ENCODE results near the gene CMTM2.
"Not testable (repeated sequence)": the region's sequence is repeated elsewhere in the genome, so short reads cannot be mapped to it uniquely, and the experiment has no call there.

The CMTM2 gene

GRCh38 chr16:66552286-66553177 lies 26.7 kb upstream of the CMTM2 start, which contains the start of gene CKLF:
Gene CKLF (plus strand): TSS chr16:66552576. CDS start chr16:66552716, 140 bp downstream.
- DNase-seq (ENCODE audit: insufficient read length, low spot score): peak; percentile 98
- FAIRE-seq: peak; percentile 92

DNA sequence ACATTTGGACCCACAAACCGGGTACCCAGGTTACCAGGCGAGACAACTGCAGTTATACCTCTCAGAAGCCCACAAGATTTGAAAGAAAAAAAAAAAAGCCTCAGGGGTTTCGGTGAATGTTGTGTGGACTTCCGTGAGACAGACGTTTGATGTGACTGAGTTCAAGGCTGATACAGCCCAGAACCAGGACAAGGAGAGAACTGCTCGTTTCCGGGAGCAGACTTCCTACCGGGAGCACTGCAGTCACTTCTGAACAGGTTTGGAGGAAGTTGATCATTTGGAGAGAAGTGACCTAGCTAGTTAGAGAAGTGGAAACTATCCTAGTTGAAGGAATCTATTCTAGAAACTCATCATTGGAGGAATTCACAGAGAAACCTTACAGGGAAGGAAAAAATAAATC lies 26.0 kb upstream of the CMTM2 start:
- DNase-seq (ENCODE audit: insufficient read length, low spot score): no peak
- FAIRE-seq: no peak

DNA sequence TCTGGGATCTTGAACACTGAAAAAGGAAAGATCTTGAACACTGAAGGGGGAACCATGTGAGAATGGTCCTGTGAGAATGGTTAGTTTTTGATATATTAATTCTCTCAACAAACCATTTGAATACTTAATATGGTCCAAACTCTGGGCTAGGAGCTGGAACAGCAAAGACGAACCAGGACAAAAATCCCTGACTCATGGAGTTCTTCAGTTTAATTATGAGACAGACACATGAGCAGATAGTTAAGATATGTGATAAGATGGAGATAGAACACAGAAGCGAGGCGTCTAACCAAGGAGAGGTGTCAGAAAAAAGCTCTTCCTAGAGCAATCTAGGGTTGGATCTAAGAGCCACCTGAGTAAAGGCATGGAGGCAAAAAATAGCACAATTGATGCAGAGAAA lies 25.2 kb upstream of the CMTM2 start:
- DNase-seq (ENCODE audit: insufficient read length, low spot score): no peak

DNA sequence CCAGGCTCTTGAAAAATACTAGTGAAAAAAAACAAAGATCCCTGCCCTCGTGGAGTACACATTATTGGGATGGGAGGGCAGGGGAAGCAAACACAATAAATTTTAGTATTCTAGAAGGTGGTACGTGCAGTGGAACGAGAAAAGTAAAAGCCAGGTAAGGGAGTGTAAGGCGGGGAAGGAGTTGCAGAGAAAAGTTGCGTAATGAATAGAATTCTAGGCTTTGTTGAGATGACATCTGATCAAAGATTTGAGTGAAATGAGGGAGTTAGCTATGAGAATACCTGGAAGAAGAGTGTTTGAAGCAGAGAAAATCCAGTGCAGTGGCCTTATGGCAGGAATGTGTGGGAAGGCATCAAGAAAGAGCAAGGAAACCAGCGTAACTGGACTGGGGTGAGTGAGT lies 24.8 kb upstream of the CMTM2 start:
- FAIRE-seq (no peak), DNase-seq (ENCODE audit: insufficient read length, low spot score) (no peak)

More for the DNA sequence above, 25.2 kb upstream of the CMTM2 start:
- no peak for FAIRE-seq

- no peak for FAIRE-seq
- no peak for DNase-seq (ENCODE audit: insufficient read length, low spot score)
Measured at GRCh38 chr16:66560107-66560506, 19.2 kb upstream of the CMTM2 start.

- FAIRE-seq: no peak
- no peak for DNase-seq (ENCODE audit: insufficient read length, low spot score)
Measured at GRCh38 chr16:66561381-66562080, 17.7 kb upstream of the CMTM2 start.

DNA sequence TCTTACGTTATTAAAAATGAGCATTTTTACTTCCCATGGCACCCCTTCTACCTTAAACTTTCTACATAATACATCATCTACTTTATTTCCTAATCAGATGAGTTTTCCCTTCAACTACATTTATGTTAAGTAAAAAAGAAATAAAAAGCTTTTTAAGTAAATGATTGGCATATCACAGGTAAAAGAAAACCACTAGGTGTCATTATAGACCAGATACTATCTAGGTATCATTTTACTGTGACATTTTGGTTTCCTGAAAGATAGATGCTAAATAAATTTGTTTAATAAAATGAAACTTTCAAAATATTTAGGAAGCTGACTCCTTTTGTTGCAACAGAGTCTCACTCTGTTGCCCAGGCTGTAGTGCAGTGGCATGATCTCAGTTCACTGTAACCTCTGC lies 16.9 kb upstream of the CMTM2 start:
- no peak for FAIRE-seq
- DNase-seq (ENCODE audit: insufficient read length, low spot score): no peak

- DNase-seq (ENCODE audit: insufficient read length, low spot score): no peak
- no peak for FAIRE-seq
Measured at GRCh38 chr16:66562986-66563385, 16.3 kb upstream of the CMTM2 start.

GRCh38 chr16:66563574-66564334 lies 15.5 kb upstream of the CMTM2 start:
- FAIRE-seq (no peak), DNase-seq (ENCODE audit: insufficient read length, low spot score) (no peak)

- no peak for DNase-seq (ENCODE audit: insufficient read length, low spot score)
- no peak for FAIRE-seq
Measured at GRCh38 chr16:66566051-66566901, 13.0 kb upstream of the CMTM2 start, which contains the start of gene CMTM1. Gene CMTM1 (plus strand): TSS chr16:66566439. CDS start chr16:66566514, 75 bp downstream.

GRCh38 chr16:66567270-66567669 lies 12.0 kb upstream of the CMTM2 start:
- FAIRE-seq: not testable (repeated sequence)

DNA sequence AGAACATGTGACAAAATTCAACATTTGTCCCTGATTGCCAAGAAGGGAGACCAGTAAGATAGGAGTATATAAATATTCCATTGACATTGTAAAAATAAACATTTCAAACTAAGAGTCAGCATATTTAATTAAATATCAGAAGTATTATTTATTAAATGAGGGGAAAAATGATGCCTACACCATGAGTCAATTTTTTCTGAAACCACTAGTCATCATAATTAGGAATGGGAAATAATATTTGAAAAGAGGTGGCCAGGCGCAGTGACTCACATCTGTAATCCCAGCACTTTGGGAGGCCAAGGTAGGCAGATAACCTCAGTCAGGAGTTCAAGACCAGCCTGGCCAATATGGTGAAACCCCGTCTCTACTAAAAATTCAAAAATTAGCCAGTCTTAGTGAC lies 10.9 kb upstream of the CMTM2 start:
- no peak for DNase-seq (ENCODE audit: insufficient read length, low spot score)

More at GRCh38 chr16:66567270-66567669, 12.0 kb upstream of the CMTM2 start:
- not testable (repeated sequence) for DNase-seq (ENCODE audit: insufficient read length, low spot score)

GRCh38 chr16:66569131-66569530 lies 10.1 kb upstream of the CMTM2 start:
- FAIRE-seq (no peak), DNase-seq (ENCODE audit: insufficient read length, low spot score) (no peak)

More for the DNA sequence above, 10.9 kb upstream of the CMTM2 start:
- no peak for FAIRE-seq

DNA sequence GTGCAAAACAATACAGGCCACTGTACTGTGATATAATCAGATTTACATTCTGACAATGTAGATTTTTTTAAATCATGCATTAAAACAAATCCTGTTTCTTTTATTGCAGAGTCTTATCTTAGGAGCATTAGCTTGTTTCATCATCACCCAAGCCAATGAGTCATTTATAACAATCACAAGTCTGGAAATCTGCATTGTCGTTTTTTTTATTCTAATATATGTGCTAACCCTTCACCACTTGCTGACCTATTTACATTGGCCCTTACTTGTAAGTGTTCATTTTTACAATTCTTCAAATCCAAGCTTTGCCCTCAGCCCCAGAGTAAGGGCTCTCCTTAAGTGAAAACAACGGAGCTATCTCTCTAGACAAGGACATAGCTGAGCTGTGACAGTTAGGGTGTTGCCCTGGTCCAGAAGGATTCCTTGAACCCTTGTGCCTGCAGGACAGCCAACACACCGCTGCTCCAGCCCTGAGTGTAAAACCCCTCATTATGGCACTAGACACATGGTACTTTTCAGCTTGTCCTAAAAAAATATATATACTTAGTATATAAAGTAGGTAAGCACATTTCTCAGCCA lies 9.3 kb upstream of the CMTM2 start:
- no peak for DNase-seq (ENCODE audit: insufficient read length, low spot score)
- peak; percentile 42 for FAIRE-seq

- DNase-seq (ENCODE audit: insufficient read length, low spot score) (no peak), FAIRE-seq (no peak)
Measured at GRCh38 chr16:66572356-66572755, 6.9 kb upstream of the CMTM2 start.

DNA sequence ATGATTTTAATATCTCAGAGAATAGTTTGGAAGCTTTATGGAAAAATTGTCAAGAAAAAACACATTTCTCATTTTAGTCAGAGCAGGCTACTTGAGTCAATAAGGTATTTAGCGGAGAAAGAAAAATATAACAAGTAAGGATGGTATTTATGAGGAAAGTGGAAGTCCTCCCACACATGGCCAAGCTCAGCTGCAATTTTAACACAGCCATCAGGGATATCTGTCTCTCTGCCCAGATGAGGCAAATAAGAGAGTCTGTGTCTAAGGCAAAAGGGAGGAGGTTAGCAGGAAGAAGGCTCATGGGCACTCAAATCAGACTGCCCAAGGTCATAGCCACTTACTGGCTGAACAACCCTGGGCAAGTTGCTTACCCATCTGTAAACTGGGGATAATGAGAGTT lies 5.2 kb upstream of the CMTM2 start:
- no peak for FAIRE-seq
- no peak for DNase-seq (ENCODE audit: insufficient read length, low spot score)

- DNase-seq (ENCODE audit: insufficient read length, low spot score) (no peak), FAIRE-seq (no peak)
Measured at GRCh38 chr16:66574531-66574930, 4.7 kb upstream of the CMTM2 start.

DNA sequence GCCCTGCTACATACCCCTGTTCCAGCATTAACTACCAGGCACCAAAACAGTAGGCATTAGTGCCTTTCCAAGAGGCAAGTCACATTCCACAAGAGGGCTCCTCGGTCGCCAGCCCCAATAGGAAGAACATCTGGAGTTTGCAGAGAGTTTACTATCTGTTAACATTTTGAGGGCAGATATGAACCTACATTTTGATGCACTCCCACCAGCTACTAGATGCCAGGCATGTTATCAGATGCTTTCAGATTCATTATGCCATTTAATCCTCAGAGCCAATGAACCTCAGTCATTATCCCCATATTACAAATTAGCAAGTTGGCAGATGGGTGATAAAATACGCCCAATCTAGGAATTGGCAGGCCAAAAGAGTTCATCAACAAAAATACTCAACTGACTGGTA lies 4.2 kb upstream of the CMTM2 start:
- FAIRE-seq: no peak

DNA sequence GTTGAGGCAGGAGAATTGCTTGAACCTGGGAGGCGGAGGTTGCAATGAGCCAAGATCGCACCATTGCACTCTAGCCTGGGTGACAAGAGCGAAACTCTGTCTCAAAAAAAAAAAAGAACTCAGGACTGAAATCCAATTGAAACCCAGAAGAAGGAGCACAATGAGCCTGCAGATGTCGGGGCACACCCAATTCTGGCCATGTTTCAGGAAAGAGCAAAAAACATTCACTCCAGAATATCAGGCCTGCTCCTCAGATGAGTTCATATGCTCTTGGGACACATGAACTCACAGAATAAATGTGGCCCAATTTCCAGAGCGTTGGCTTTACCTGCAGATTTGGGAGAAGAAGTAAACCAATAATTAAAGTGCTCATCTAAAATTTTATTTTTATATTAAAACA lies 3.0 kb upstream of the CMTM2 start:
- FAIRE-seq (no peak), DNase-seq (ENCODE audit: insufficient read length, low spot score) (no peak)

More for the DNA sequence above, 4.2 kb upstream of the CMTM2 start:
- no peak for DNase-seq (ENCODE audit: insufficient read length, low spot score)
